Smooth muscle cell of the brain vasculature (primary cell): Measurements from ENCODE around the gene EID2.
A peak's percentile ranks its signal among the peaks of the same experiment; 100 is the strongest.

Source experiments
- DNase-seq: peaks from one replicate; pipeline ENCODE4 v3.0.0-alpha.2; 2012; ENCODE audit warnings: low read depth, low spot score

Gene EID2

DNA sequence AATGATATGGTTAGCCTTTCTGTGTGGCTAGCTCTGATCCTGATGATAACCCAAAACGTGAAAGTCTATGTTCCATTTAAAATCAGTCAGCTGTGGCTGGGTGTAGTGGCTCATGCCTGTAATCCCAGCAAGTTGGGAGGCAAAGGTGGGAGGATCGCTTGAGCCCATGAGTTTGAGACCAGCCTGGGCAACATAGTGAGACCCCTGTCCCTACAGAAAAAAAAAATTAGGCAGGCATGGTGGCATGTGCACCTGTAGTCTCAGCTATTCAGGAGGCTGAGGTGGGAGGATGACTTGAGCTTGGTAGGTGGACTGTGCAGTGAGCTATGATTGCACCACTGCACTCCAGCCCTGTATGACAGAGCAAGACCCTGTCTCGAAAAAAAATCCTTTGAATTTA lies 6.2 kb downstream of the EID2 start:
- no peak for DNase-seq

- no peak for DNase-seq
Measured at GRCh38 chr19:39533003-39533512, 6.9 kb downstream of the EID2 start.

DNA sequence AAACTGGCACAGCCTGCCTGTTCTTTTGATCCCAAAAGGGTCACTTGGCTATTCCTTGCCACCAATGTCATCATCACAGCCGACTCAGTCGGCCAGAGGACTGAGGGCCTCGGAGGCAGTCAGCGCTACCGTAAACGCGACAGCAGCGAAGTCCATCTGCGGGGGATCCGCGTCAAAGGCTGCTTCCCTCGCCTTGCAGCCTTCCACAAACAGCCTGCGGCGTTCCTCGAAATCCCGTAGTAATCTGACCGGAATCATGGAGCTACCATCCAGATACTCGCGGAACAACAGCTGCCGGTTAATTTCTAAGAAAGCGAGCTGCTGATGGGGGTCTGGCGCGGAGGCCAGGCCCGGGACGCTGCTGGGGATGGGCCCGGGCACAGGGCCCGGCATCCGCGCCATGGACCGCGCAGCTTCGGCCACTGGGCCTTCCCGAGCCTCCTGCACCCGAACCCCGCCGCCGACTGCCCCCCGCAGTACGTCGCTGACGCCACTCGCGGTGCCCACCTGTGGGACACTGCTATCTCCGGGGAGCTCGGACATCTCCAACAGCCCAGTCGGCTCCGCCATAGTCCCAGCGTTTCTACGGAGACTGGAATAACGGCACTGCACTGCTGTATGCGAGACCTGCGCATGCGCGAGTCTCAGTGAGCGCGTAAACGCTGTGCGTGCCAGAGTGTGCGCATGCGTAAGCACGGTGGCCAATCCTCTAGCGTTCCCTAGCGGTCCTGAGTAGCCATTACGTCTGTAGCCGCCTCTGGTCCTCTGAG lies 7.5 kb downstream of the EID2 start, which contains the start of gene EID2B:
Gene EID2B, minus strand, starts transcription at position 620 of the 770 bp plus-strand sequence. Its CDS starts 50 bp downstream, at position 570.
- DNase-seq = peak; percentile 88

DNA sequence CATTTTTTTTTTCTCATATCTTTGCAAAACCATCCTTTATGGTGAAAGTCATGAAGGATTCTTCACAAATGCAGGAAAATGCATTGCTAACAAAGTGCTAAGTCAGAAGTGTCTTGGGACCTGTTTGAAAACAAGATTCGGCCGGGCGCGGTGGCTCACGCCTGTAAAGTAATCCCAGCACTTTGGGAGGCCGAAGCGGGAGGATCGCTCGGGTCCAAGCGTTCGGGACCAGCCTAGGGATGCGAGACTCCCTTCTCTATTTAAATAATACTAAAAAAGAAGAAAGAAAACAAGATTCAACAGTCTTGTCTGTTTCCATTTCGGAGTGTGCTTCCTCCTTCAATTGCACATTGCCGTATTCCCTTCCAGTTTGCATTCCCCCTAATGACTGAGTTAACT lies 8.1 kb downstream of the EID2 start:
- no peak for DNase-seq

GRCh38 chr19:39525205-39525604 lies 14.8 kb downstream of the EID2 start:
- no peak for DNase-seq

GRCh38 chr19:39524495-39524894 lies 15.5 kb downstream of the EID2 start:
- DNase-seq = no peak

- DNase-seq = no peak
Measured at GRCh38 chr19:39520541-39521484, 19.1 kb downstream of the EID2 start.

GRCh38 chr19:39518975-39519374 lies 21.0 kb downstream of the EID2 start:
- DNase-seq = no peak

- no peak for DNase-seq
Measured at GRCh38 chr19:39518458-39518857, 21.5 kb downstream of the EID2 start.

GRCh38 chr19:39517432-39517831 lies 22.5 kb downstream of the EID2 start:
- no peak for DNase-seq

DNA sequence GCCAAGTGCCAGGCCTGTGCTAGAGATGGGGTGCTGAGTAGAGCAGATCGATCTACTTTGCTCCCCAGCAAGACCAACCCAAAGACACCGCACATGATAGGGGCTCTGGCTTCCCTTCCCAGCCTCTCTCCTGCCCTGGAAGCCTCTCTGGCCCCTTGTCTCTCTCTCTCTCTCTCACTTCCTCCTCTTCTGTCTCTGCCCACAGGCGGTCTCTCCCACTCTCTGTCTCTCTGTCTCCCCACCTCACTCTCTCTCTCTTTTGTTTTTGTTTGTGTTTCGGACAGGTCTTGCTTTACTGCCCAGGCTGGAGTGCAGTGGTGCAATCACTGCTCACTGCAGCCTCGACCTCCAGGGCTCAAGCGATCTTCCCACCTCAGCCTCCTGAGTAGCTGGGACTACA lies 23.7 kb downstream of the EID2 start:
- DNase-seq = no peak

DNA sequence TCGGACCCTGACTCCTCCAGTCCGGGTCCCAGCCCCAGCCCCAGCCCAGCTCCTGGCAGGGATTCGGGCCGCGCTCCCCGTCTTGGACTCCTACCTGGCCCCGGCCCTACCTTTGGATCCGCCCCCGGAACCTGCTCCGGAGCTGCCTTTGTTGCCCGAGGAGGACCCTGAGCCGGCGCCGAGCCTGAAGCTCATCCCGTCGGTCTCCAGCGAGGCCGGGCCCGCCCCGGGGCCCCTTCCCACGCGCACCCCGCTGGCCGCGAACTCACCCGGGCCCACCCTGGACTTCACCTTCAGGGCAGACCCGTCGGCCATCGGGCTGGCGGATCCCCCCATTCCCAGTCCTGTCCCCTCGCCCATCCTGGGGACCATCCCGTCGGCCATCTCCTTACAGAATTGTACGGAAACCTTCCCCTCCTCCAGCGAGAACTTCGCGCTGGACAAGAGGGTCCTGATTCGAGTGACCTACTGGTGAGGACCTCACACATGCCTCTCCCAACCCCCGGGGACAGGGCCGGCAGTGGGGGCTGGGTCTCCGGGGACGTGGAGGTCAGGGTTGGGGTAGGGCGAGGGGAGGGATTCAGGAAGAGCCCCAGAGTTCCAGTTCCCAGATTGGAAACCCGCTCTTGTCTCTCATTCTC lies 24.3 kb downstream of the EID2 start:
- no peak for DNase-seq

GRCh38 chr19:39514840-39515550 lies 25.0 kb downstream of the EID2 start, which contains the start of gene SELENOV:
Gene SELENOV, plus strand, starts transcription at chr19:39515139. Its CDS starts 74 bp downstream, at chr19:39515213.
- DNase-seq = no peak

DNA sequence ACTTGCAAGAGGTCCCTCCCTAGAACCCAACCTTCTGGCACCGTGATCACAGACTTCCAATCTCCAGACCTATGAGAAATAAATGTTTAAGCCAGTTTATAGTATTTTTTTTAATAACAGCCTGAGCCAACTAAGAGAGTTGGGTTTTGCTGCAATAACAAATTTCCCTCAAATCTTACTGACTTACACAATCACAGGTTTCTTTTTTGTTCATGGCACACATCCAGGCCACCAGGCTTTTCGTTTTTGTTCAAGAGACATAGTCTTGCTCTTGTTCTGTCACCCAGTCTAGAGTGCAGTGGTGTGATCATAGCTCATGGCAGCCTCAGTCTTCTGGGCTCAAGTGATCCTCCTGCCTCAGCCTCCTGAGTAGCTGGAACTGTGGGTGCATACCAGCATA lies 27.0 kb downstream of the EID2 start:
- DNase-seq = no peak

- DNase-seq = no peak
Measured at GRCh38 chr19:39509233-39509632, 30.7 kb downstream of the EID2 start.

DNA sequence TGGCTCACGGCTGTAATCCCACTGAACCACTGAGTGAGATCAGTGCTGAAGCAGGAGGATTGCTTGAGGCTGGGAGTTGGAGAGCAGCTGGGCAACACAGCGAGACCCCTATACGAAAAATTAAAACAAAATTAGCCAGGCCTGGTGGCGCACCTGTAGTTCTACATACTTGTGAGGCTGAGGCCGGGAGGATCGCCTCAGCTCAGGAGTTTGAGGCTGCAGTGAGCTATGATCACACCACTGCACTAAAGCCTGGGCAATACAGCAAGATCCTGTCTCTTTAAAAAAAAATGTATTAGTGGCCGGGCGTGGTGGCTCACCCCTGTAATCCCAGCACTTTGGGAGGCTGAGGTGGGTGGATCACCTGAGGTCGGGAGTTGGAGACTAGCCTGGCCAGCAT lies 31.3 kb downstream of the EID2 start:
- DNase-seq = no peak

- DNase-seq = no peak
Measured at GRCh38 chr19:39507715-39508364, 32.1 kb downstream of the EID2 start.

DNA sequence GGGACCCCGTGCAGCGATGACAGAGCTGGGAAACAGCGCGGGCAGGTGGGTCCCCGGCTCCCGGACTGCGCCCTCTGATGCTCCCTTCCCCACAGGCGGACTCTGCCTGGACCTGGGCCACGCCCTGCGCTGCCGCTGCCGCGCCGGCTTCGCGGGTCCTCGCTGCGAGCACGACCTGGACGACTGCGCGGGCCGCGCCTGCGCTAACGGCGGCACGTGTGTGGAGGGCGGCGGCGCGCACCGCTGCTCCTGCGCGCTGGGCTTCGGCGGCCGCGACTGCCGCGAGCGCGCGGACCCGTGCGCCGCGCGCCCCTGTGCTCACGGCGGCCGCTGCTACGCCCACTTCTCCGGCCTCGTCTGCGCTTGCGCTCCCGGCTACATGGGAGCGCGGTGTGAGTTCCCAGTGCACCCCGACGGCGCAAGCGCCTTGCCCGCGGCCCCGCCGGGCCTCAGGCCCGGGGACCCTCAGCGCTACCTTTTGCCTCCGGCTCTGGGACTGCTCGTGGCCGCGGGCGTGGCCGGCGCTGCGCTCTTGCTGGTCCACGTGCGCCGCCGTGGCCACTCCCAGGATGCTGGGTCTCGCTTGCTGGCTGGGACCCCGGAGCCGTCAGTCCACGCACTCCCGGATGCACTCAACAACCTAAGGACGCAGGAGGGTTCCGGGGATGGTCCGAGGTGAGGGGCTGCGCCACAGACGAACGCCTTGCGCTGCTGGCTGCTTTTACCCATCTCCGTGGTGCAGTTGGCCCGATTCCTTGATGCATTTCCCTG lies 32.8 kb downstream of the EID2 start:
- DNase-seq = no peak

DNA sequence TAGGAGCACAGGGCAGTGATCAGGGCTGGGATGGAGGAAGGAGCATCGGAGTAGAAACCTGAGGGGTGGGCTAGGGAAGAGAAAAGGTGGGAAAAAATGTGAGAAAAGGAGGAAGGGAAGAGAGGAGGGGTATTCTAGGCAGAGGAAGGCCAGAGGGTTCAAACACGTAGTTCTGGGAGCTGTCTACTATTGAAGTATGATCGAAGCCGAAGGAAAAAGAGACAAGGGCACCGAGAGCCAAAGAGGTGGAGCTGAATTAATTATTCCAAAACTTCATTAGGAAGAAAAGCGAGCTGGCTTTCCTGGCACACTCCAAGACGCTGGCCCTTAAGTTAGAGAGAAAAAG lies 33.4 kb downstream of the EID2 start:
- no peak for DNase-seq
